ENCODE data around the gene TRPM3. TPM values are rescaled to one million over a fixed set of nuclear protein-coding genes. Genes with fewer than 3 reads are reported as not detected.

TRPM3 gene
- total RNA-seq, 1 experiment from 2014 or later, result not detected

DNA sequence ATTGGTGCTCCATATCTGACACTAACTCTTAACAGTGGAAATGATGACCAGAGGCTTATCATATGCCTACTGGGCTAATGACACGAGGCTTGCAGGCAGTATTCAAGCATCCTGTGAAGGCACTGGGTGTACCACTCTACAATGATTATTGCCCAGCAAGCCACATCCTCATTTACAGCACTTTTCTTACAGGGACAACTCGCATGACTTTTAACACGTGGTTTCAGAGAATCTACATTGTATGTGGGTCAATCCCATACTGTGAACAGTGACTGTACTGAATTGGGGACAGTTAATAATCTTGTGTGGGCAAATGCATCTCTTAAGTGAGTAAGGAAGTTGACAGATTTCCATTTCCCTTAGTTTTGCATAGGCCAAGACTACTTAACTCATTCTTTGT lies 260.0 kb downstream of the TRPM3 start:
- ChIA-PET POLR2A (no interaction called here), CTCF (no interaction called here)
- no TSS peak for BruUV-seq (replicated peaks)
- Mint-ChIP-seq H3K4me1 (ENCODE audit: low read depth, unreplicated experiment) (no peaks in the 10 kb centered on the region), H3K36me3 (ENCODE audit: insufficient read depth, unreplicated experiment) (no peaks in the 10 kb centered on the region), H3K27ac (ENCODE audit: unreplicated experiment) (no peak overlapping the region), H3K4me3 (ENCODE audit: unreplicated experiment) (no peak overlapping the region), H3K27me3 (ENCODE audit: insufficient read depth, unreplicated experiment) (peaks cover 2% of the 10 kb centered on the region), H3K9me3 (ENCODE audit: unreplicated experiment) (no peaks in the 10 kb centered on the region)
- Histone ChIP-seq H3K4me3 (ENCODE audit: low read depth, low read length) (no peak overlapping the region), H3K36me3 (ENCODE audit: control insufficient read depth, insufficient read depth, low read length) (no peaks in the 10 kb centered on the region), H3K4me1 (no peaks in the 10 kb centered on the region), H3K27me3 (replicated peaks; ENCODE audit: control insufficient read depth, insufficient read depth, low read length) (no peaks in the 10 kb centered on the region), H3K9me3 (no peaks in the 10 kb centered on the region)
- DNase-seq, result no peak
- intact Hi-C loops (cut with micrococcal nuclease; ENCODE audit: unreplicated experiment), result no loop called here
- TF ChIP-seq, protein P1, sequence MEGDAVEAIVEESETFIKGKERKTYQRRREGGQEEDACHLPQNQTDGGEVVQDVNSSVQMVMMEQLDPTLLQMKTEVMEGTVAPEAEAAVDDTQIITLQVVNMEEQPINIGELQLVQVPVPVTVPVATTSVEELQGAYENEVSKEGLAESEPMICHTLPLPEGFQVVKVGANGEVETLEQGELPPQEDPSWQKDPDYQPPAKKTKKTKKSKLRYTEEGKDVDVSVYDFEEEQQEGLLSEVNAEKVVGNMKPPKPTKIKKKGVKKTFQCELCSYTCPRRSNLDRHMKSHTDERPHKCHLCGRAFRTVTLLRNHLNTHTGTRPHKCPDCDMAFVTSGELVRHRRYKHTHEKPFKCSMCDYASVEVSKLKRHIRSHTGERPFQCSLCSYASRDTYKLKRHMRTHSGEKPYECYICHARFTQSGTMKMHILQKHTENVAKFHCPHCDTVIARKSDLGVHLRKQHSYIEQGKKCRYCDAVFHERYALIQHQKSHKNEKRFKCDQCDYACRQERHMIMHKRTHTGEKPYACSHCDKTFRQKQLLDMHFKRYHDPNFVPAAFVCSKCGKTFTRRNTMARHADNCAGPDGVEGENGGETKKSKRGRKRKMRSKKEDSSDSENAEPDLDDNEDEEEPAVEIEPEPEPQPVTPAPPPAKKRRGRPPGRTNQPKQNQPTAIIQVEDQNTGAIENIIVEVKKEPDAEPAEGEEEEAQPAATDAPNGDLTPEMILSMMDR (IDR thresholded peaks at IDR 0.05; ENCODE audit: insufficient read depth in 1 of 2, low read depth in 1 of 2, low read length in 1 of 2, severe bottlenecking in 1 of 2, unreplicated experiment in 1 of 2), result no peak

DNA sequence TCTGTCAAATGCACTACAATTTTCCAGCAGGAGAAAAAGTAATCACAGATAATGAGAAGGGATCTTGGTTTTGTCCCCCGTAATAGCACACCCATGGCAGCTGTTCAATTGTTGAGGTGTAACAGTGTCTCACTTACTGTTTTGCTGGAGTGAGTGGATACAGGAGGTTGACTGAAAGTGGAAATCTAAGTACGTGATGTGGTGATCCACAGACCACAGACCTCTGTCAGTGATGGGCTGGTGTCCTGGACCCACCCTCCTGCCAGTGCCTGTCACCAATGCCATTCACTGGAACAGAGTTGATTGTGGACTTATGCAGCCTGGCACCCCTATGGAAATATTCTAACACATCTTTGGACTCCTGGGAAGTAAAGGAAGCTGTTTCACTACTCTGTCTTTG lies 261.7 kb downstream of the TRPM3 start:
- intact Hi-C loops (cut with micrococcal nuclease; ENCODE audit: unreplicated experiment), result no loop called here
- Mint-ChIP-seq H3K4me1 (ENCODE audit: low read depth, unreplicated experiment) (no peaks in the 10 kb centered on the region), H3K27ac (ENCODE audit: unreplicated experiment) (no peak overlapping the region), H3K9me3 (ENCODE audit: unreplicated experiment) (no peaks in the 10 kb centered on the region), H3K27me3 (ENCODE audit: insufficient read depth, unreplicated experiment) (peaks cover 2% of the 10 kb centered on the region), H3K36me3 (ENCODE audit: insufficient read depth, unreplicated experiment) (no peaks in the 10 kb centered on the region), H3K4me3 (ENCODE audit: unreplicated experiment) (no peak overlapping the region)
- BruUV-seq (replicated peaks), result no TSS peak
- TF ChIP-seq, protein P1 (IDR thresholded peaks at IDR 0.05; ENCODE audit: insufficient read depth in 1 of 2, low read depth in 1 of 2, low read length in 1 of 2, severe bottlenecking in 1 of 2, unreplicated experiment in 1 of 2), result no peak
- no peak for DNase-seq
- POLR2A ChIA-PET, result no interaction called here
- Histone ChIP-seq H3K9me3 (no peaks in the 10 kb centered on the region), H3K27me3 (replicated peaks; ENCODE audit: control insufficient read depth, insufficient read depth, low read length) (no peaks in the 10 kb centered on the region), H3K36me3 (ENCODE audit: control insufficient read depth, insufficient read depth, low read length) (no peaks in the 10 kb centered on the region), H3K4me1 (no peaks in the 10 kb centered on the region), H3K4me3 (ENCODE audit: low read depth, low read length) (no peak overlapping the region)
- CTCF ChIA-PET, result no interaction called here

DNA sequence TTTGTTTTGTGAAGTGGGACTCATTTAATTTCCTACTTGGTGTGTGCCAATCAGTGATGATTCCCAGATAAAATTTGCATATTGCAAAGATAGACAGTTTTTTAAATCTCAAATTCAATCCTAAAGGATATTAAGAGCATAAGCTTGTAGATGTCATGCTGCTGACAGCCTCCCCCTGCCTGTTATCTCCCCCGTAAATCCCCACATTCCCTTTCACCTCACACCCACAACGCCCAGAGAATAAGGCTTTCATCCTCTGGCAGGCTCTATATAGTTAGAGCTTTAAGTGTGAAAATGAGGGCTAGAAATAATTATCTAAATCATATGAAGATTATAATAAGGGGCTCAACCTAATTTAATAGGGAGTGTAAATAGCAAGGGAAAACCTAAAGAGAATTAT lies 265.0 kb downstream of the TRPM3 start:
- no peaks in the 10 kb centered on the region for H3K9me3 ChIP-seq
- no peak for DNase-seq
- no peak overlapping the region for H3K4me3 Mint-ChIP-seq (ENCODE audit: unreplicated experiment)
- no peaks in the 10 kb centered on the region for H3K27me3 ChIP-seq (replicated peaks; ENCODE audit: control insufficient read depth, insufficient read depth, low read length)
- TF ChIP-seq, protein P1 (IDR thresholded peaks at IDR 0.05; ENCODE audit: insufficient read depth in 1 of 2, low read depth in 1 of 2, low read length in 1 of 2, severe bottlenecking in 1 of 2, unreplicated experiment in 1 of 2), result no peak
- H3K9me3 Mint-ChIP-seq (ENCODE audit: unreplicated experiment), result no peaks in the 10 kb centered on the region
- H3K4me3 ChIP-seq (ENCODE audit: low read depth, low read length), result no peak overlapping the region
- no peaks in the 10 kb centered on the region for H3K27me3 Mint-ChIP-seq (ENCODE audit: insufficient read depth, unreplicated experiment)
- ChIA-PET POLR2A (no interaction called here), CTCF (no interaction called here)
- H3K36me3 Mint-ChIP-seq (ENCODE audit: insufficient read depth, unreplicated experiment), result no peaks in the 10 kb centered on the region
- no peaks in the 10 kb centered on the region for H3K4me1 ChIP-seq
- no peak overlapping the region for H3K27ac Mint-ChIP-seq (ENCODE audit: unreplicated experiment)
- no TSS peak for BruUV-seq (replicated peaks)
- H3K36me3 ChIP-seq (ENCODE audit: control insufficient read depth, insufficient read depth, low read length), result no peaks in the 10 kb centered on the region
- intact Hi-C loops (cut with micrococcal nuclease; ENCODE audit: unreplicated experiment), result no loop called here
- H3K4me1 Mint-ChIP-seq (ENCODE audit: low read depth, unreplicated experiment), result no peaks in the 10 kb centered on the region
